ENCODE data around the gene WDR5. TPM values are rescaled to one million over a fixed set of nuclear protein-coding genes. Genes with fewer than 3 reads are reported as not detected.

WDR5 gene
- total and polyA plus RNA-seq, 4 donors = 15.7 to 27.3 (median 21.6) TPM

GRCh38 chr9:134145262-134145661, 9.4 kb downstream of the WDR5 start:
- no peaks in the 10 kb centered on the region for H3K4me1 ChIP-seq (ENCODE audit: control insufficient read depth in 5 of 5, insufficient read depth in 5 of 5, low read length in 5 of 5)
- 92 to 94% methylated on average over 9 of the region's 9 CpGs for WGBS, 2 donors
- H3K27ac ChIP-seq (ENCODE audit: low read depth in 1 of 2, low read length in 1 of 2) = no peak overlapping the region
- no peak overlapping the region for H3K9ac ChIP-seq (ENCODE audit: insufficient read depth in 1 of 2, low read length in 2 of 2)
- no peaks in the 10 kb centered on the region for H3K27me3 ChIP-seq (ENCODE audit: control insufficient read depth in 3 of 3, insufficient read depth in 3 of 3, low read length in 2 of 3)
- TF ChIP-seq CTCF (IDR thresholded peaks at IDR 0.05; ENCODE audit: control extremely low read depth, extremely low read depth) = no peak
- DNase-seq (no peak), ATAC-seq (ENCODE audit: insufficient read depth, low FRiP score) (no peak)
- H3K4me3 ChIP-seq = no peak overlapping the region
- no peaks in the 10 kb centered on the region for H3K9me3 ChIP-seq (ENCODE audit: control insufficient read depth in 4 of 4, insufficient read depth in 3 of 4, low read length in 3 of 4)
- peaks cover 18 to 66% (median 40%) of the 10 kb centered on the region in 4 donors for H3K36me3 ChIP-seq (ENCODE audit: control insufficient read depth in 4 of 4, insufficient read depth in 4 of 4, low read length in 4 of 4)

GRCh38 chr9:134146774-134147493, 11.1 kb downstream of the WDR5 start:
- 88 to 91% methylated on average over 8 of the region's 8 CpGs for WGBS, 2 donors

GRCh38 chr9:134149380-134149779, 13.5 kb downstream of the WDR5 start:
- no peak overlapping the region for H3K4me3 ChIP-seq
- no peak for DNase-seq
- no peaks in the 10 kb centered on the region for H3K27me3 ChIP-seq (ENCODE audit: control insufficient read depth in 3 of 3, insufficient read depth in 3 of 3, low read length in 2 of 3)
- H3K9me3 ChIP-seq (ENCODE audit: control insufficient read depth in 4 of 4, insufficient read depth in 3 of 4, low read length in 3 of 4) = no peaks in the 10 kb centered on the region
- peaks cover 16 to 76% (median 35%) of the 10 kb centered on the region in 4 donors for H3K36me3 ChIP-seq (ENCODE audit: control insufficient read depth in 4 of 4, insufficient read depth in 4 of 4, low read length in 4 of 4)
- no peak for ATAC-seq (ENCODE audit: insufficient read depth, low FRiP score)
- no peak for TF ChIP-seq CTCF (IDR thresholded peaks at IDR 0.05; ENCODE audit: control extremely low read depth, extremely low read depth)
- H3K27ac ChIP-seq (ENCODE audit: low read depth in 1 of 2, low read length in 1 of 2) = no peak overlapping the region
- no peak overlapping the region for H3K9ac ChIP-seq (ENCODE audit: insufficient read depth in 1 of 2, low read length in 2 of 2)
- no peaks in the 10 kb centered on the region for H3K4me1 ChIP-seq (ENCODE audit: control insufficient read depth in 5 of 5, insufficient read depth in 5 of 5, low read length in 5 of 5)
- WGBS, 2 donors = 88 to 93% methylated on average over 7 of the region's 7 CpGs

More at GRCh38 chr9:134146774-134147493, 11.1 kb downstream of the WDR5 start:
- Histone ChIP-seq H3K9me3 (ENCODE audit: control insufficient read depth in 4 of 4, insufficient read depth in 3 of 4, low read length in 3 of 4) (no peaks in the 10 kb centered on the region), H3K36me3 (ENCODE audit: control insufficient read depth in 4 of 4, insufficient read depth in 4 of 4, low read length in 4 of 4) (peaks cover 17 to 71% (median 35%) of the 10 kb centered on the region in 4 donors), H3K9ac (ENCODE audit: insufficient read depth in 1 of 2, low read length in 2 of 2) (no peak overlapping the region), H3K4me1 (ENCODE audit: control insufficient read depth in 5 of 5, insufficient read depth in 5 of 5, low read length in 5 of 5) (no peaks in the 10 kb centered on the region), H3K27me3 (ENCODE audit: control insufficient read depth in 3 of 3, insufficient read depth in 3 of 3, low read length in 2 of 3) (no peaks in the 10 kb centered on the region), H3K4me3 (no peak overlapping the region), H3K27ac (ENCODE audit: low read depth in 1 of 2, low read length in 1 of 2) (no peak overlapping the region)
- ATAC-seq (ENCODE audit: insufficient read depth, low FRiP score) (no peak), DNase-seq (no peak)
- no peak for TF ChIP-seq CTCF (IDR thresholded peaks at IDR 0.05; ENCODE audit: control extremely low read depth, extremely low read depth)
